GM13977 (cell line): ENCODE data around the gene PLEKHA1.

Experiments used
- DNase-seq: peaks from one replicate; pipeline ENCODE4 v3.0.0; 2012; ENCODE audit warnings: low spot score
- CTCF ChIP-seq: IDR thresholded peaks from 2 replicates; pipeline ENCODE4 v1.5.1; 2012; ENCODE audit warnings: mild to moderate bottlenecking, control low read depth; ENCODE audit not compliant: insufficient read depth; ENCODE audit errors: extremely low read depth, missing control alignments
- in situ Hi-C: fragments of 300-500 bp; cut with MboI; formaldehyde crosslinking; loops from one replicate; pipeline ENCODE4 v1.12.0; 2022; ENCODE audit warnings: low sequenced_read_pairs, low pct_unique_long_range_greater_than_20kb, mixed read lengths, inconsistent platforms; ENCODE audit not compliant: unreplicated experiment

Gene PLEKHA1

GRCh38 chr10:122346326-122346950, 28.1 kb upstream of the PLEKHA1 start:
- in situ Hi-C loops = loop anchor here (25.0 kb wide), 1 partner anchor 91 kb away; no protein-coding TSS in a partner anchor
- TF ChIP-seq CTCF = no peak
- DNase-seq = no peak

- in situ Hi-C loops = loop anchor here (25.0 kb wide), 1 partner anchor 90 kb away; no protein-coding TSS in a partner anchor
- TF ChIP-seq CTCF = no peak
These were observed 27.2 kb upstream of the PLEKHA1 start for GRCh38 chr10:122347170-122347841.

GRCh38 chr10:122348512-122348911, 26.0 kb upstream of the PLEKHA1 start:
- peak; percentile 22 for DNase-seq
- in situ Hi-C loops = loop anchor here (25.0 kb wide), 1 partner anchor 89 kb away; no protein-coding TSS in a partner anchor

More at GRCh38 chr10:122347170-122347841, 27.2 kb upstream of the PLEKHA1 start:
- DNase-seq = no peak

GRCh38 chr10:122348935-122349361, 25.6 kb upstream of the PLEKHA1 start:
- in situ Hi-C loops = loop anchor here (25.0 kb wide), 1 partner anchor 88 kb away; no protein-coding TSS in a partner anchor
- no peak for DNase-seq
- no peak for TF ChIP-seq CTCF

More at GRCh38 chr10:122348512-122348911, 26.0 kb upstream of the PLEKHA1 start:
- no peak for TF ChIP-seq CTCF

GRCh38 chr10:122349758-122350369, 24.6 kb upstream of the PLEKHA1 start:
- no peak for TF ChIP-seq CTCF
- in situ Hi-C loops = loop anchor here (25.0 kb wide), 1 partner anchor 87 kb away; no protein-coding TSS in a partner anchor
- no peak for DNase-seq

GRCh38 chr10:122350893-122351292, 23.6 kb upstream of the PLEKHA1 start:
- no peak for DNase-seq
- in situ Hi-C loops = no loop called here
- TF ChIP-seq CTCF = no peak
